Measurements from ENCODE around the gene TLK2. TPM values are rescaled to one million over a fixed set of nuclear protein-coding genes. Genes with fewer than 3 reads are reported as not detected.
A peak's percentile ranks its signal among the peaks of the same experiment; 100 is the strongest.

The TLK2 gene
- total RNA-seq, 6 experiments from 2014 or later = 29.0 to 40.9 (median 38.6) TPM

GRCh38 chr17:62649570-62649969 is 170.9 kb downstream of the TLK2 start:
- no peak for DNase-seq
- H3K4me1 Mint-ChIP-seq (ENCODE audit: low read depth) = peaks cover 68% of the 10 kb centered on the region
- no peaks in the 10 kb centered on the region for H3K9me3 Mint-ChIP-seq
- H3K4me3 Mint-ChIP-seq = no peak overlapping the region
- TF ChIP-seq, protein P1, sequence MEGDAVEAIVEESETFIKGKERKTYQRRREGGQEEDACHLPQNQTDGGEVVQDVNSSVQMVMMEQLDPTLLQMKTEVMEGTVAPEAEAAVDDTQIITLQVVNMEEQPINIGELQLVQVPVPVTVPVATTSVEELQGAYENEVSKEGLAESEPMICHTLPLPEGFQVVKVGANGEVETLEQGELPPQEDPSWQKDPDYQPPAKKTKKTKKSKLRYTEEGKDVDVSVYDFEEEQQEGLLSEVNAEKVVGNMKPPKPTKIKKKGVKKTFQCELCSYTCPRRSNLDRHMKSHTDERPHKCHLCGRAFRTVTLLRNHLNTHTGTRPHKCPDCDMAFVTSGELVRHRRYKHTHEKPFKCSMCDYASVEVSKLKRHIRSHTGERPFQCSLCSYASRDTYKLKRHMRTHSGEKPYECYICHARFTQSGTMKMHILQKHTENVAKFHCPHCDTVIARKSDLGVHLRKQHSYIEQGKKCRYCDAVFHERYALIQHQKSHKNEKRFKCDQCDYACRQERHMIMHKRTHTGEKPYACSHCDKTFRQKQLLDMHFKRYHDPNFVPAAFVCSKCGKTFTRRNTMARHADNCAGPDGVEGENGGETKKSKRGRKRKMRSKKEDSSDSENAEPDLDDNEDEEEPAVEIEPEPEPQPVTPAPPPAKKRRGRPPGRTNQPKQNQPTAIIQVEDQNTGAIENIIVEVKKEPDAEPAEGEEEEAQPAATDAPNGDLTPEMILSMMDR (IDR thresholded peaks at IDR 0.05) = no peak
- H3K27ac Mint-ChIP-seq = no peak overlapping the region
- peaks cover 33% of the 10 kb centered on the region for H3K36me3 Mint-ChIP-seq (ENCODE audit: low read depth)
- H3K27me3 Mint-ChIP-seq (ENCODE audit: insufficient read depth) = peaks cover 2% of the 10 kb centered on the region

- Mint-ChIP-seq H3K4me1 (ENCODE audit: low read depth) (peaks cover 75% of the 10 kb centered on the region), H3K36me3 (ENCODE audit: low read depth) (peaks cover 31% of the 10 kb centered on the region), H3K27me3 (ENCODE audit: insufficient read depth) (peaks cover 2% of the 10 kb centered on the region; the same call in 1 of the 2 replicates), H3K9me3 (no peaks in the 10 kb centered on the region), H3K27ac (0 out of 2 replicates have a peak overlapping the region, but pooled peaks have one; percentile 11), H3K4me3 (no peak overlapping the region)
- no peak for DNase-seq
- TF ChIP-seq, protein P1 (IDR thresholded peaks at IDR 0.05) = no peak
These were observed 172.0 kb downstream of the TLK2 start for GRCh38 chr17:62650587-62650986.

- Mint-ChIP-seq H3K4me3 (peak overlapping the region; percentile 82), H3K4me1 (ENCODE audit: low read depth) (peaks cover 81% of the 10 kb centered on the region), H3K27ac (peak overlapping the region; percentile 89), H3K36me3 (ENCODE audit: low read depth) (peaks cover 24% of the 10 kb centered on the region), H3K27me3 (ENCODE audit: insufficient read depth) (peaks cover 2% of the 10 kb centered on the region; the same call in 1 of the 2 replicates), H3K9me3 (no peaks in the 10 kb centered on the region)
- TF ChIP-seq, protein P1 (IDR thresholded peaks at IDR 0.05) = no peak
- DNase-seq = peak; percentile 78
These were observed 173.8 kb downstream of the TLK2 start for GRCh38 chr17:62652251-62653001.

DNA sequence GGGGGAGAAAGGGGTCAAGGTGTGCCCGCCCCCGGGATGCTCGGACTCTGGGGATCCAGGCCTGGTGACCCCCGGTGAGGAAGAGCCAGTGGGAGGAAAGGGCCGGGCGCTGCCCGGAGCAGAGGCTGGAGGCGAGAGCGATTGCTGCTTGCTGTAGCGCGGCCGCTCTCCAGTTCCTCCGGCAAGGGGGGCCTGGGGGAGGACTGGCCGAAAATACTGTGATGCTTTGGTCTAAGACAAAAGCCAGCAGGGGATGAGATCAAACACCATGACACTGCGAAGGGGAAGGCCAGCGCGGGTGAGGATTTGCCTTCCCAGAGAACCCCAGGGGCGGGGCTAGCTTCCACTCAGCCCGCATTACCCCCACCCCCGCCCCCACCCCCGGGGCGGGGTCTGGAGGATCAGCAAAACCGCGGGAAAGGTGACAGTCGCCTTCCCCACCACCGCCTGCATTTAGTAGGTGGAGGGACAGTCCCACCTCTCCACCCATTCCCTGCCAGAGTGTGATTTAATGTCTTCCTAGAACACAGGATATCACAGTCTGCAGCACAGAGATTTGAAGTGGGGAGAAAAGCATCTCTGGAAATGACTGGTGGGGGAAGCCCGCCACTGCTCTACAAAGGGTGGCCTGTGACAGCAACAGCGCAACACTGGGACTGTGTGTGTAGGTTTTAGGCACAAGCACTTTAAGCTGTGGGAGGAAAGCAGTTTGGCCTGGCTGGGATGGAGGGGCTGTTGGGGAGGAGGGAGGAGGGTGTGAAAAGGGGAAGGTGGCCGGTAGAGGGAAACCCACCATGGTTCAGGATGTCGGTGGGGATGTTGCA is 174.6 kb downstream of the TLK2 start:
- peak overlapping the region; percentile 89 for H3K27ac Mint-ChIP-seq
- TF ChIP-seq, protein P1 (IDR thresholded peaks at IDR 0.05) = no peak
- peak; percentile 63 for DNase-seq

DNA sequence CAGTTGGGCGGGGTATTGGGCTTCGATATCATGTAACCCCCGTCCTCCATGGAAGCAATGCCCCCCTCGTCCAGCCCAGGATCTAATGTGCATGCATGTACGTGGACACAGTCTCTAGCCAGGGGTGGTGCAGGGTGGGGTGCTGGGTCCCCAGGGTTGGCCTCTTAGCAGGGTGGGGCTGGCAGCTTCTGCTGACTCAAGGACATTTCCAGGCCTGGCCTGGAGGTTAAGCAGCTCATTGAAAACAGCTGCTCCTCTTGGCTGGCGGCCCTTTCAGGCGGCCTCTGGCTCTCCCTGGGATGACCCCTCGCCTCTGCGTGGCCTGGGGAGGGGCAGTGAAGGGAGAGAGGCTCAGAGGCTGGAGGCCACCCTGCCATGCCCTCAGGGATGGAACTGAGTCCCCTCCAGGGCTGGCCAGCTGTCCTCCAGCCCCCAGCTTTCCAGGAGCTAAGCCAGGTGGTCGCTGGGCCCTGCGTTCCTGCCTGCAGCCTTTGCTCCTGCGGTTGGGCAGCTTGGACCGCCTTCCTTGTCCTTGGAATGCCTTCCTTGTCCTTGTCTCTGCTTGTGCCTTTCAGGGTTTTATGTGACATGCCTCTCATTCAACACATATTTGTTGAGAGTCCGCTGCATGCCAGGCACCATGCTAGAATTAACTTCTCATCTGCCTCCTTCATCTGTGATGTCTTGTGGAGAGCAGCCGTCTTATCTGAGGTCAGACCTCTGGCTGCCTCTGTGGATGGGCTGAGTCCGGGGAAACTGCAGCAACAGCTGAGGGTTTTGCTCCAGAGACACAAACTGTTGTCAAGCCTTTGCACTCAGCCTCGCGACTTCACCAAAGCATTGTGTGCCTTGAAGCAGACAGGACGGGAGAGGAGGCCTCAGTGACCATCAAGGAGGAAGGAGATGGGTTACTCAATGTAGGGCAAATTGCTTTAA is 175.5 kb downstream of the TLK2 start:
- Mint-ChIP-seq H3K9me3 (no peaks in the 10 kb centered on the region), H3K27me3 (ENCODE audit: insufficient read depth) (peaks cover 2% of the 10 kb centered on the region; the same call in 1 of the 2 replicates), H3K36me3 (ENCODE audit: low read depth) (peaks cover 27% of the 10 kb centered on the region), H3K4me3 (peak overlapping the region; percentile 82), H3K27ac (peak overlapping the region; percentile 89), H3K4me1 (ENCODE audit: low read depth) (peaks cover 77% of the 10 kb centered on the region)
- DNase-seq = peak; percentile 64
- TF ChIP-seq, protein P1 (IDR thresholded peaks at IDR 0.05) = no peak; the same call in 1 of the 2 replicates

More for the DNA sequence above, 174.6 kb downstream of the TLK2 start:
- peak overlapping the region; percentile 82 for H3K4me3 Mint-ChIP-seq
- H3K4me1 Mint-ChIP-seq (ENCODE audit: low read depth) = peaks cover 81% of the 10 kb centered on the region
- peaks cover 2% of the 10 kb centered on the region; the same call in 1 of the 2 replicates for H3K27me3 Mint-ChIP-seq (ENCODE audit: insufficient read depth)
- peaks cover 30% of the 10 kb centered on the region for H3K36me3 Mint-ChIP-seq (ENCODE audit: low read depth)
- H3K9me3 Mint-ChIP-seq = no peaks in the 10 kb centered on the region
